Suprapubic skin (tissue), 3 donors: ENCODE measurements around the gene UBE4B.

Experiments used
- EP300 ChIP-seq: sonication (generic); formaldehyde crosslinking; IDR thresholded peaks from one replicate; pipeline ENCODE4 v1.6.1; 2017; ENCODE audit warnings: antibody characterized with exemption
- POLR2A ChIP-seq, 2 donors: fragments of 450-650 bp; IDR thresholded peaks; one replicate each; pipeline ENCODE4 v1.6.1; 2017; ENCODE audit warnings: antibody characterized with exemption in 2 of 2, mild to moderate bottlenecking in 2 of 2, moderate library complexity in 2 of 2
- TF ChIP-seq, protein P1 (sequence below), 2 donors: fragments of 200-600 bp in 1 of 2; fragments of 450-650 bp in 1 of 2; sonication (generic) in 1 of 2; IDR thresholded peaks; one replicate each; pipeline ENCODE4 v1.5.1; 2016 to 2019; ENCODE audit warnings: antibody characterized with exemption in 2 of 2, mild to moderate bottlenecking in 1 of 2, moderate library complexity in 1 of 2

DNA sequence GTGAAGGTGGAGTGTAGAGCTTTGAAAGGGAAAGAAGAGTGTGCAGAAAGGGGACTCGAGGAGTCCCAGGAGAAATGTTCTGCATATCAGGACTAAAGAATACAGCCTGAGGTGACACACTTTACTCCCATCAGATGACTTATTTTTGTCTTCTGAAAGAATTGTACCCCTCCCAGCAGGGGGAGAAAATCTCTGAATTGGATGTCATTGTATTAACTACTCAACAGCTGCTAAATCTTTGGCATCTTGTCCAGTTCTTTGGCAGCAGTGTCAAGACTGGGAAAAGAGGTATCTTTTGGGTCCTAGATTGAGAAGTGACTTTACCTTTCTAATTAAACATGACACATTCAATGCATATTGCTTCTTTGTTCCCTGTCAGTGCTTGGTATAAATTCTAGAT, 18.9 kb downstream of the UBE4B start:
- no peak for TF ChIP-seq POLR2A (IDR thresholded peaks at IDR 0.05)
- TF ChIP-seq, protein P1, sequence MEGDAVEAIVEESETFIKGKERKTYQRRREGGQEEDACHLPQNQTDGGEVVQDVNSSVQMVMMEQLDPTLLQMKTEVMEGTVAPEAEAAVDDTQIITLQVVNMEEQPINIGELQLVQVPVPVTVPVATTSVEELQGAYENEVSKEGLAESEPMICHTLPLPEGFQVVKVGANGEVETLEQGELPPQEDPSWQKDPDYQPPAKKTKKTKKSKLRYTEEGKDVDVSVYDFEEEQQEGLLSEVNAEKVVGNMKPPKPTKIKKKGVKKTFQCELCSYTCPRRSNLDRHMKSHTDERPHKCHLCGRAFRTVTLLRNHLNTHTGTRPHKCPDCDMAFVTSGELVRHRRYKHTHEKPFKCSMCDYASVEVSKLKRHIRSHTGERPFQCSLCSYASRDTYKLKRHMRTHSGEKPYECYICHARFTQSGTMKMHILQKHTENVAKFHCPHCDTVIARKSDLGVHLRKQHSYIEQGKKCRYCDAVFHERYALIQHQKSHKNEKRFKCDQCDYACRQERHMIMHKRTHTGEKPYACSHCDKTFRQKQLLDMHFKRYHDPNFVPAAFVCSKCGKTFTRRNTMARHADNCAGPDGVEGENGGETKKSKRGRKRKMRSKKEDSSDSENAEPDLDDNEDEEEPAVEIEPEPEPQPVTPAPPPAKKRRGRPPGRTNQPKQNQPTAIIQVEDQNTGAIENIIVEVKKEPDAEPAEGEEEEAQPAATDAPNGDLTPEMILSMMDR (IDR thresholded peaks at IDR 0.05), result no peak
- TF ChIP-seq EP300, result no peak
